22Rv1 (cell line): ENCODE results near the gene PKP4.

ENCODE experiments used
- CTCF ChIP-seq: fragments of 450-650 bp; IDR thresholded peaks from 2 replicates; pipeline ENCODE4 v1.5.1; 2017; ENCODE audit warnings: mild to moderate bottlenecking
- ZFX ChIP-seq: fragments of 450-650 bp; IDR thresholded peaks from 2 replicates; pipeline ENCODE4 v1.6.1; 2017; ENCODE audit warnings: antibody characterized with exemption, borderline replicate concordance

GRCh38 chr2:158659483-158659882 lies 202.7 kb downstream of the PKP4 start:
- TF ChIP-seq CTCF (no peak), ZFX (no peak)
